Measurements from ENCODE around the gene P2RX1.
A peak's percentile ranks its signal among the peaks of the same experiment; 100 is the strongest.

Gene P2RX1

GRCh38 chr17:3905017-3905520 lies 11.2 kb downstream of the P2RX1 start:
- DNase-seq (ENCODE audit: low read depth in 3 of 3): no peak

GRCh38 chr17:3904501-3904900 lies 11.8 kb downstream of the P2RX1 start:
- DNase-seq (ENCODE audit: low read depth in 3 of 3): no peak

GRCh38 chr17:3903881-3904290 lies 12.4 kb downstream of the P2RX1 start:
- no peak for DNase-seq (ENCODE audit: low read depth in 3 of 3)

- no peak for DNase-seq (ENCODE audit: low read depth in 3 of 3)
These were observed 13.0 kb downstream of the P2RX1 start for GRCh38 chr17:3903051-3903825.

- DNase-seq (ENCODE audit: low read depth in 3 of 3): no peak
These were observed 15.6 kb downstream of the P2RX1 start for GRCh38 chr17:3900646-3901045.

- no peak for DNase-seq (ENCODE audit: low read depth in 3 of 3)
These were observed 18.5 kb downstream of the P2RX1 start for GRCh38 chr17:3897731-3898130.

GRCh38 chr17:3896968-3897235 lies 19.4 kb downstream of the P2RX1 start:
- no peak for DNase-seq (ENCODE audit: low read depth in 3 of 3)

- DNase-seq (ENCODE audit: low read depth in 3 of 3): no peak
These were observed 19.9 kb downstream of the P2RX1 start for GRCh38 chr17:3896108-3896967.

GRCh38 chr17:3895354-3895753 lies 20.9 kb downstream of the P2RX1 start:
- DNase-seq (ENCODE audit: low read depth in 3 of 3): no peak

GRCh38 chr17:3894911-3895343 lies 21.3 kb downstream of the P2RX1 start:
- no peak for DNase-seq (ENCODE audit: low read depth in 3 of 3)

- DNase-seq (ENCODE audit: low read depth in 3 of 3): no peak
These were observed 22.1 kb downstream of the P2RX1 start for GRCh38 chr17:3894188-3894587.

- no peak for DNase-seq (ENCODE audit: low read depth in 3 of 3)
These were observed 22.5 kb downstream of the P2RX1 start for GRCh38 chr17:3893720-3894116.

GRCh38 chr17:3893003-3893719 lies 23.1 kb downstream of the P2RX1 start, which contains the start of gene CAMKK1:
CAMKK1 (minus strand) TSS chr17:3893053; CDS start chr17:3885687, 7,366 bp downstream.
- peak; percentile 75 to 82 (median 76) for DNase-seq (ENCODE audit: low read depth in 3 of 3)

GRCh38 chr17:3892095-3892998 lies 23.9 kb downstream of the P2RX1 start:
- DNase-seq (ENCODE audit: low read depth in 3 of 3): peak; percentile 50 to 72 (median 72)

GRCh38 chr17:3891626-3892094 lies 24.6 kb downstream of the P2RX1 start:
- DNase-seq (ENCODE audit: low read depth in 3 of 3): no peak

- no peak for DNase-seq (ENCODE audit: low read depth in 3 of 3)
These were observed 25.4 kb downstream of the P2RX1 start for GRCh38 chr17:3890878-3891219.

GRCh38 chr17:3890082-3890877 lies 26.0 kb downstream of the P2RX1 start:
- DNase-seq (ENCODE audit: low read depth in 3 of 3): peak in 1 of 3 experiments; percentile 25

- DNase-seq (ENCODE audit: low read depth in 3 of 3): no peak
These were observed 26.8 kb downstream of the P2RX1 start for GRCh38 chr17:3889325-3890012.

- DNase-seq (ENCODE audit: low read depth in 3 of 3): no peak
These were observed 27.7 kb downstream of the P2RX1 start for GRCh38 chr17:3888343-3889171.

All from stimulated activated CD4-positive, alpha-beta T cell treated with anti-CD3 and anti-CD28 coated beads, TNF-alpha, amount 100 ng/mL, for 4 hours (primary cell).